OCI-LY3 (cell line): ENCODE measurements around the gene SETBP1.

Experiments
- H2AFZ ChIP-seq: fragments of 200-600, 300-600 bp; shearing (Covaris generic); 2 replicates; pipeline ENCODE4 v1.6.0; 2014; ENCODE audit warnings: antibody characterized with exemption, low read depth, low read length
- H3K27ac ChIP-seq: fragments of 200-600, 300-600 bp; sonication (generic); 2 replicates; pipeline ENCODE4 v1.5.1; 2014; ENCODE audit warnings: mild to moderate bottlenecking, low read length, moderate library complexity, mixed read lengths
- H3K27me3 ChIP-seq: fragments of 200-600, 300-600 bp; sonication (generic); 2 replicates; pipeline ENCODE4 v1.6.1; 2014; ENCODE audit warnings: low read depth, low read length, mixed read lengths
- H3K36me3 ChIP-seq: fragments of 200-600, 300-600 bp; sonication (generic); replicated peaks from 2 replicates; pipeline ENCODE3; 2014; ENCODE audit warnings: low read depth, low read length, mixed read lengths
- H3K4me1 ChIP-seq: fragments of 300-600, 200-600 bp; sonication (generic); 2 replicates; pipeline ENCODE4 v1.6.1; 2014; ENCODE audit warnings: low read length, mixed read lengths
- H3K4me2 ChIP-seq: fragments of 200-600, 300-600 bp; sonication (generic); 2 replicates; pipeline ENCODE4 v1.6.1; 2014; ENCODE audit warnings: low read length, mixed read lengths
- H3K4me3 ChIP-seq: fragments of 300-600, 200-600 bp; sonication (generic); 2 replicates; pipeline ENCODE4 v1.5.1; 2014; ENCODE audit warnings: antibody characterized with exemption, mild to moderate bottlenecking, low read length, moderate library complexity
- H3K79me2 ChIP-seq: fragments of 300-600, 200-600 bp; shearing (Covaris generic); 2 replicates; pipeline ENCODE4 v1.6.1; 2014; ENCODE audit warnings: mild to moderate bottlenecking, low read length, mixed read lengths
- H3K9ac ChIP-seq: fragments of 300-600, 200-600 bp; shearing (Covaris generic); 2 replicates; pipeline ENCODE4 v1.6.0; 2014; ENCODE audit warnings: mild to moderate bottlenecking, low read length, moderate library complexity
- H3K9me3 ChIP-seq: fragments of 200-600, 300-600 bp; shearing (Covaris generic); 2 replicates; pipeline ENCODE4 v1.6.1; 2014; ENCODE audit warnings: low read length, mixed read lengths; ENCODE audit not compliant: insufficient read depth
- H4K20me1 ChIP-seq: fragments of 200-600, 300-600 bp; sonication (generic); 2 replicates; pipeline ENCODE4 v1.6.1; 2016; ENCODE audit warnings: low read length, mixed read lengths; ENCODE audit not compliant: insufficient read depth
- CTCF ChIP-seq: fragments of 200-600, 300-600 bp; sonication (generic); IDR thresholded peaks from 2 replicates; pipeline ENCODE4 v1.5.1; 2014; ENCODE audit warnings: antibody characterized with exemption, low read length, low read depth
- EZH2phosphoT487 ChIP-seq: fragments of 200-600 bp; shearing (Covaris generic); IDR thresholded peaks from 2 replicates; pipeline ENCODE4 v1.6.1; 2018; ENCODE audit warnings: antibody characterized with exemption, mixed run types, low read depth

SETBP1 gene

GRCh38 chr18:44773640-44774155 lies 93.0 kb downstream of the SETBP1 start:
- H3K9me3 ChIP-seq, result no peaks in the 10 kb centered on the region
- no peak overlapping the region for H3K4me2 ChIP-seq
- no peak for TF ChIP-seq EZH2phosphoT487
- no peaks in the 10 kb centered on the region for H3K79me2 ChIP-seq
- no peak overlapping the region for H3K9ac ChIP-seq
- peaks cover 14% of the 10 kb centered on the region for H3K4me1 ChIP-seq
- no peaks in the 10 kb centered on the region for H4K20me1 ChIP-seq
- no peak overlapping the region for H2AFZ ChIP-seq
- no peak overlapping the region for H3K27ac ChIP-seq
- H3K27me3 ChIP-seq, result no peaks in the 10 kb centered on the region
- peaks cover under 1% of the 10 kb centered on the region for H3K36me3 ChIP-seq
- no peak overlapping the region for H3K4me3 ChIP-seq

- no peaks in the 10 kb centered on the region for H4K20me1 ChIP-seq
- H3K9ac ChIP-seq, result no peak overlapping the region
- no peaks in the 10 kb centered on the region for H3K36me3 ChIP-seq
- no peaks in the 10 kb centered on the region for H3K27me3 ChIP-seq
- H3K9me3 ChIP-seq, result no peaks in the 10 kb centered on the region
- peaks cover 14% of the 10 kb centered on the region for H3K4me1 ChIP-seq
- no peaks in the 10 kb centered on the region for H3K79me2 ChIP-seq
- no peak overlapping the region for H2AFZ ChIP-seq
- TF ChIP-seq EZH2phosphoT487 (no peak), CTCF (no peak)
- H3K4me2 ChIP-seq, result no peak overlapping the region
- no peak overlapping the region for H3K4me3 ChIP-seq
- H3K27ac ChIP-seq, result no peak overlapping the region
Observed at GRCh38 chr18:44774191-44774590, 93.5 kb downstream of the SETBP1 start.

GRCh38 chr18:44777457-44778192 lies 96.9 kb downstream of the SETBP1 start:
- Histone ChIP-seq H3K4me3 (no peak overlapping the region), H4K20me1 (no peaks in the 10 kb centered on the region), H3K9ac (no peak overlapping the region), H3K79me2 (no peaks in the 10 kb centered on the region), H3K4me2 (no peak overlapping the region), H3K4me1 (peaks cover 5% of the 10 kb centered on the region), H3K36me3 (no peaks in the 10 kb centered on the region), H2AFZ (no peak overlapping the region), H3K27me3 (no peaks in the 10 kb centered on the region), H3K9me3 (no peaks in the 10 kb centered on the region), H3K27ac (no peak overlapping the region)
- no peak for TF ChIP-seq CTCF
- TF ChIP-seq EZH2phosphoT487, result no peak

- Histone ChIP-seq H3K4me1 (peaks cover 9% of the 10 kb centered on the region), H3K27ac (no peak overlapping the region), H3K9me3 (no peaks in the 10 kb centered on the region), H2AFZ (no peak overlapping the region), H3K36me3 (no peaks in the 10 kb centered on the region), H3K4me3 (no peak overlapping the region), H3K27me3 (no peaks in the 10 kb centered on the region), H3K79me2 (no peaks in the 10 kb centered on the region), H3K4me2 (no peak overlapping the region), H3K9ac (no peak overlapping the region), H4K20me1 (no peaks in the 10 kb centered on the region)
- TF ChIP-seq CTCF (no peak), EZH2phosphoT487 (no peak)
Observed at GRCh38 chr18:44778788-44779187, 98.1 kb downstream of the SETBP1 start.
